MM.1S (cell line): ENCODE measurements around the gene CD200R1.

Source experiments
- CTCF ChIP-seq: fragments of 300-600 bp; sonication (generic); IDR thresholded peaks from 2 replicates; pipeline ENCODE4 v1.5.1; 2016; ENCODE audit warnings: antibody characterized with exemption, low read length, mixed read lengths
- EZH2 ChIP-seq: fragments of 300-600 bp; sonication (generic); optimal IDR thresholded peaks from 2 replicates; pipeline ENCODE3; 2017; ENCODE audit warnings: low read depth, mild to moderate bottlenecking, antibody characterized with exemption, low read length, mixed read lengths

GRCh38 chr3:112904786-112905185 lies 70.1 kb downstream of the CD200R1 start:
- TF ChIP-seq EZH2, result no peak
- no peak for TF ChIP-seq CTCF
